ENCODE data around the gene PKIB.

PKIB gene

GRCh38 chr6:122701666-122702065 lies 91.5 kb downstream of the PKIB start:
- Histone ChIP-seq H3K4me1 (ENCODE audit: control insufficient read depth, insufficient read depth, low read length, unreplicated experiment) (peaks cover 7% of the 10 kb centered on the region), H3K36me3 (ENCODE audit: insufficient read depth, low read length) (no peaks in the 10 kb centered on the region), H3K4me3 (ENCODE audit: low read depth, low read length) (no peak overlapping the region), H3K27me3 (ENCODE audit: insufficient read depth, low read length) (no peaks in the 10 kb centered on the region), H3K27ac (ENCODE audit: low read depth, low read length) (no peak overlapping the region), H2AFZ (ENCODE audit: low read length, unreplicated experiment) (no peak overlapping the region), H3K79me2 (ENCODE audit: control insufficient read depth, insufficient read depth, low read length, unreplicated experiment) (no peaks in the 10 kb centered on the region)

GRCh38 chr6:122702841-122703240 lies 92.6 kb downstream of the PKIB start:
- no peak overlapping the region for H3K4me3 ChIP-seq (ENCODE audit: low read depth, low read length)
- no peaks in the 10 kb centered on the region for H3K27me3 ChIP-seq (ENCODE audit: insufficient read depth, low read length)
- H3K27ac ChIP-seq (ENCODE audit: low read depth, low read length) = no peak overlapping the region
- H2AFZ ChIP-seq (ENCODE audit: low read length, unreplicated experiment) = no peak overlapping the region
- H3K4me1 ChIP-seq (ENCODE audit: control insufficient read depth, insufficient read depth, low read length, unreplicated experiment) = no peaks in the 10 kb centered on the region
- H3K79me2 ChIP-seq (ENCODE audit: control insufficient read depth, insufficient read depth, low read length, unreplicated experiment) = no peaks in the 10 kb centered on the region
- no peaks in the 10 kb centered on the region for H3K36me3 ChIP-seq (ENCODE audit: insufficient read depth, low read length)

- Histone ChIP-seq H3K27ac (ENCODE audit: low read depth, low read length) (no peak overlapping the region), H2AFZ (ENCODE audit: low read length, unreplicated experiment) (no peak overlapping the region), H3K4me3 (ENCODE audit: low read depth, low read length) (no peak overlapping the region), H3K4me1 (ENCODE audit: control insufficient read depth, insufficient read depth, low read length, unreplicated experiment) (no peaks in the 10 kb centered on the region), H3K36me3 (ENCODE audit: insufficient read depth, low read length) (no peaks in the 10 kb centered on the region), H3K27me3 (ENCODE audit: insufficient read depth, low read length) (no peaks in the 10 kb centered on the region), H3K79me2 (ENCODE audit: control insufficient read depth, insufficient read depth, low read length, unreplicated experiment) (no peaks in the 10 kb centered on the region)
These were observed 93.9 kb downstream of the PKIB start for GRCh38 chr6:122704066-122704465.

GRCh38 chr6:122709922-122710512 lies 99.8 kb downstream of the PKIB start:
- H3K79me2 ChIP-seq (ENCODE audit: control insufficient read depth, insufficient read depth, low read length, unreplicated experiment) = no peaks in the 10 kb centered on the region
- no peak overlapping the region for H3K27ac ChIP-seq (ENCODE audit: low read depth, low read length)
- H2AFZ ChIP-seq (ENCODE audit: low read length, unreplicated experiment) = no peak overlapping the region

GRCh38 chr6:122710908-122711635 lies 100.9 kb downstream of the PKIB start:
- Histone ChIP-seq H3K79me2 (ENCODE audit: control insufficient read depth, insufficient read depth, low read length, unreplicated experiment) (no peaks in the 10 kb centered on the region), H2AFZ (ENCODE audit: low read length, unreplicated experiment) (no peak overlapping the region), H3K27ac (ENCODE audit: low read depth, low read length) (no peak overlapping the region), H3K27me3 (ENCODE audit: insufficient read depth, low read length) (no peaks in the 10 kb centered on the region), H3K36me3 (ENCODE audit: insufficient read depth, low read length) (no peaks in the 10 kb centered on the region), H3K4me1 (ENCODE audit: control insufficient read depth, insufficient read depth, low read length, unreplicated experiment) (peaks cover 32% of the 10 kb centered on the region), H3K4me3 (ENCODE audit: low read depth, low read length) (no peak overlapping the region)

More at GRCh38 chr6:122709922-122710512, 99.8 kb downstream of the PKIB start:
- no peaks in the 10 kb centered on the region for H3K27me3 ChIP-seq (ENCODE audit: insufficient read depth, low read length)
- peaks cover 23% of the 10 kb centered on the region for H3K4me1 ChIP-seq (ENCODE audit: control insufficient read depth, insufficient read depth, low read length, unreplicated experiment)
- H3K4me3 ChIP-seq (ENCODE audit: low read depth, low read length) = no peak overlapping the region
- no peaks in the 10 kb centered on the region for H3K36me3 ChIP-seq (ENCODE audit: insufficient read depth, low read length)

GRCh38 chr6:122712093-122712447 lies 101.9 kb downstream of the PKIB start:
- H3K4me1 ChIP-seq (ENCODE audit: control insufficient read depth, insufficient read depth, low read length, unreplicated experiment) = peaks cover 42% of the 10 kb centered on the region
- H3K27ac ChIP-seq (ENCODE audit: low read depth, low read length) = peak overlapping the region; percentile 46
- H3K36me3 ChIP-seq (ENCODE audit: insufficient read depth, low read length) = no peaks in the 10 kb centered on the region
- H3K4me3 ChIP-seq (ENCODE audit: low read depth, low read length) = peak overlapping the region; percentile 30; the same call in 1 of the 2 replicates
- no peaks in the 10 kb centered on the region for H3K79me2 ChIP-seq (ENCODE audit: control insufficient read depth, insufficient read depth, low read length, unreplicated experiment)
- H2AFZ ChIP-seq (ENCODE audit: low read length, unreplicated experiment) = peak overlapping the region; percentile 69
- H3K27me3 ChIP-seq (ENCODE audit: insufficient read depth, low read length) = no peaks in the 10 kb centered on the region

- Histone ChIP-seq H3K79me2 (ENCODE audit: control insufficient read depth, insufficient read depth, low read length, unreplicated experiment) (no peaks in the 10 kb centered on the region), H2AFZ (ENCODE audit: low read length, unreplicated experiment) (peak overlapping the region; percentile 69), H3K4me1 (ENCODE audit: control insufficient read depth, insufficient read depth, low read length, unreplicated experiment) (peaks cover 47% of the 10 kb centered on the region), H3K27ac (ENCODE audit: low read depth, low read length) (peak overlapping the region; percentile 46), H3K4me3 (ENCODE audit: low read depth, low read length) (peak overlapping the region; percentile 30), H3K36me3 (ENCODE audit: insufficient read depth, low read length) (no peaks in the 10 kb centered on the region), H3K27me3 (ENCODE audit: insufficient read depth, low read length) (no peaks in the 10 kb centered on the region)
These were observed 102.4 kb downstream of the PKIB start for GRCh38 chr6:122712448-122713137.

GRCh38 chr6:122713138-122713537 lies 102.9 kb downstream of the PKIB start:
- Histone ChIP-seq H3K27ac (ENCODE audit: low read depth, low read length) (peak overlapping the region; percentile 46; the same call in 1 of the 2 replicates), H3K27me3 (ENCODE audit: insufficient read depth, low read length) (no peaks in the 10 kb centered on the region), H3K79me2 (ENCODE audit: control insufficient read depth, insufficient read depth, low read length, unreplicated experiment) (no peaks in the 10 kb centered on the region), H2AFZ (ENCODE audit: low read length, unreplicated experiment) (no peak overlapping the region), H3K4me3 (ENCODE audit: low read depth, low read length) (no peak overlapping the region), H3K4me1 (ENCODE audit: control insufficient read depth, insufficient read depth, low read length, unreplicated experiment) (peaks cover 49% of the 10 kb centered on the region), H3K36me3 (ENCODE audit: insufficient read depth, low read length) (no peaks in the 10 kb centered on the region)

- H3K36me3 ChIP-seq (ENCODE audit: insufficient read depth, low read length) = no peaks in the 10 kb centered on the region
- H3K4me3 ChIP-seq (ENCODE audit: low read depth, low read length) = no peak overlapping the region
- H3K27me3 ChIP-seq (ENCODE audit: insufficient read depth, low read length) = no peaks in the 10 kb centered on the region
- no peaks in the 10 kb centered on the region for H3K79me2 ChIP-seq (ENCODE audit: control insufficient read depth, insufficient read depth, low read length, unreplicated experiment)
- H2AFZ ChIP-seq (ENCODE audit: low read length, unreplicated experiment) = no peak overlapping the region
- peaks cover 49% of the 10 kb centered on the region for H3K4me1 ChIP-seq (ENCODE audit: control insufficient read depth, insufficient read depth, low read length, unreplicated experiment)
- no peak overlapping the region for H3K27ac ChIP-seq (ENCODE audit: low read depth, low read length)
These were observed 103.9 kb downstream of the PKIB start for GRCh38 chr6:122714059-122714458.

GRCh38 chr6:122715725-122716124 lies 105.5 kb downstream of the PKIB start:
- Histone ChIP-seq H2AFZ (ENCODE audit: low read length, unreplicated experiment) (no peak overlapping the region), H3K79me2 (ENCODE audit: control insufficient read depth, insufficient read depth, low read length, unreplicated experiment) (no peaks in the 10 kb centered on the region), H3K27ac (ENCODE audit: low read depth, low read length) (no peak overlapping the region), H3K4me3 (ENCODE audit: low read depth, low read length) (no peak overlapping the region), H3K4me1 (ENCODE audit: control insufficient read depth, insufficient read depth, low read length, unreplicated experiment) (peaks cover 49% of the 10 kb centered on the region), H3K27me3 (ENCODE audit: insufficient read depth, low read length) (no peaks in the 10 kb centered on the region), H3K36me3 (ENCODE audit: insufficient read depth, low read length) (no peaks in the 10 kb centered on the region)
